ENCODE measurements around the gene RPRD2. TPM values are rescaled to one million over a fixed set of nuclear protein-coding genes. Genes with fewer than 3 reads are reported as not detected.

Gene RPRD2
- total RNA-seq, 1 donor from 2014 or later: 26.0 TPM

DNA sequence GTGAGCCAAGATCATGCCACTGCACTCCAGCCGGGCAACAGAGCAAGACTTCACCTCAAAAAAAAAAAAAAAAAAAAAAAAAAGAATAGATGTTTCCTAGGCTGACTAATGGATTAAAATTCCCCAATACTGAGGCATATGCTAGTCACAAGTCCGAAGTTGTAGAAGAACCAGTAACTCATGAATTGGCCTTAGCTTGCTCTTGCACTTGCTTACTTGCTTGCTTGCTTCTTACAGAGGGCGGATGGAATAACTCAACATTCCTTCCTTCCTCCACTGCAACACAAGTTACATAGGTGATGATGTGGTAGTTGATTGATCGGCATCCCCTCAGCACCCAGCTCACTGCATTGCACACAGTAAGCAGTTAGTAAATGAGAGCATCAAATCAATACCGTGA lies 120.5 kb downstream of the RPRD2 start:
- no peak overlapping the region for H3K9ac ChIP-seq (ENCODE audit: low read length)
- DNase-seq (ENCODE audit: low read depth): peak; percentile 45
- H3K36me3 ChIP-seq (ENCODE audit: insufficient read depth, low read length): peaks cover 4% of the 10 kb centered on the region
- H3K27me3 Mint-ChIP-seq (ENCODE audit: low read depth, unreplicated experiment): no peaks in the 10 kb centered on the region
- no peaks in the 10 kb centered on the region for H3K9me3 ChIP-seq (ENCODE audit: insufficient read depth, low read depth, low read length)
- no peaks in the 10 kb centered on the region for H3K36me3 Mint-ChIP-seq (ENCODE audit: low read depth, unreplicated experiment)
- peak overlapping the region; percentile 8 for H2AFZ ChIP-seq (ENCODE audit: low read depth, low read length)
- no peak for TF ChIP-seq EZH2 (IDR thresholded peaks at IDR 0.05; ENCODE audit: insufficient read depth, low read length)
- no peak for TF ChIP-seq CTCF (IDR thresholded peaks at IDR 0.05; ENCODE audit: insufficient read depth, low read depth, low read length)
- H3K4me1 Mint-ChIP-seq (ENCODE audit: low read depth, unreplicated experiment): peaks cover 2% of the 10 kb centered on the region
- no peak for FAIRE-seq
- no peaks in the 10 kb centered on the region for H3K27me3 ChIP-seq (ENCODE audit: insufficient read depth, low read length)
- no peaks in the 10 kb centered on the region for H3K9me3 Mint-ChIP-seq (ENCODE audit: unreplicated experiment)
- H3K79me2 ChIP-seq (ENCODE audit: insufficient read depth, low read length): peaks cover 14% of the 10 kb centered on the region
- H3K4me1 ChIP-seq (ENCODE audit: insufficient read depth, low read length): peaks cover 7% of the 10 kb centered on the region
- no peak overlapping the region for H3K4me3 ChIP-seq (ENCODE audit: insufficient read depth, low read depth, low read length)
- H3K27ac Mint-ChIP-seq (ENCODE audit: unreplicated experiment): no peak overlapping the region
- H3K4me3 Mint-ChIP-seq (ENCODE audit: unreplicated experiment): no peak overlapping the region
- no peak overlapping the region for H3K27ac ChIP-seq (ENCODE audit: low read depth, low read length)
- peak overlapping the region; percentile 31 for H3K4me2 ChIP-seq (ENCODE audit: low read length)
- H4K20me1 ChIP-seq (ENCODE audit: insufficient read depth, low read length): no peaks in the 10 kb centered on the region

DNA sequence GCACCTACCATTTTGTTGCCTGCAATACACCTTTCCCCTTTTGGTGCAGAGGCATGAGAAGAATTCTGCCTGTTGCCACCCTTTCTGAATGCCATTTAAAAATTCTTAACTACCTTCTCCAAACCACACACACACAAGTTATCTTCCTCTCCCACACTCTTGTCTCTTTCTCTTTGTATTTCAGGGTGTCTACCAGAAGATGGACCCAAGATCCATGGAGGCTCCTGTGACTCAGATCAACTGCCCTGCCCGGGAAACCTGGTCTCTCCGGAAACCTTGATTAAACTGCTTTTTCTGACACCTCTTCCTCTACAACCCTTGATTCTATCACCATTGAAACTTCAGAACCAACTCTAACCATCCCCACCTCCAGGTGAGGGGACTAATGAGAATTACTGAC lies 120.9 kb downstream of the RPRD2 start:
- Histone ChIP-seq H3K9me3 (ENCODE audit: insufficient read depth, low read depth, low read length) (no peaks in the 10 kb centered on the region), H3K27me3 (ENCODE audit: insufficient read depth, low read length) (no peaks in the 10 kb centered on the region), H2AFZ (ENCODE audit: low read depth, low read length) (peak overlapping the region; percentile 8), H3K79me2 (ENCODE audit: insufficient read depth, low read length) (peaks cover 14% of the 10 kb centered on the region), H3K4me3 (ENCODE audit: insufficient read depth, low read depth, low read length) (no peak overlapping the region), H3K4me1 (ENCODE audit: insufficient read depth, low read length) (peaks cover 7% of the 10 kb centered on the region), H3K9ac (ENCODE audit: low read length) (peak overlapping the region; percentile 0), H4K20me1 (ENCODE audit: insufficient read depth, low read length) (no peaks in the 10 kb centered on the region), H3K36me3 (ENCODE audit: insufficient read depth, low read length) (peaks cover 5% of the 10 kb centered on the region), H3K27ac (ENCODE audit: low read depth, low read length) (no peak overlapping the region), H3K4me2 (ENCODE audit: low read length) (peak overlapping the region; percentile 31)
- DNase-seq (ENCODE audit: low read depth) (peak; percentile 21), FAIRE-seq (no peak)
- Mint-ChIP-seq H3K27ac (ENCODE audit: unreplicated experiment) (peak overlapping the region; percentile 42), H3K36me3 (ENCODE audit: low read depth, unreplicated experiment) (no peaks in the 10 kb centered on the region), H3K4me3 (ENCODE audit: unreplicated experiment) (no peak overlapping the region), H3K27me3 (ENCODE audit: low read depth, unreplicated experiment) (no peaks in the 10 kb centered on the region), H3K4me1 (ENCODE audit: low read depth, unreplicated experiment) (peaks cover 1% of the 10 kb centered on the region), H3K9me3 (ENCODE audit: unreplicated experiment) (no peaks in the 10 kb centered on the region)
- no peak for TF ChIP-seq EZH2 (IDR thresholded peaks at IDR 0.05; ENCODE audit: insufficient read depth, low read length)
- TF ChIP-seq CTCF (IDR thresholded peaks at IDR 0.05; ENCODE audit: insufficient read depth, low read depth, low read length): peak; percentile 10

DNA sequence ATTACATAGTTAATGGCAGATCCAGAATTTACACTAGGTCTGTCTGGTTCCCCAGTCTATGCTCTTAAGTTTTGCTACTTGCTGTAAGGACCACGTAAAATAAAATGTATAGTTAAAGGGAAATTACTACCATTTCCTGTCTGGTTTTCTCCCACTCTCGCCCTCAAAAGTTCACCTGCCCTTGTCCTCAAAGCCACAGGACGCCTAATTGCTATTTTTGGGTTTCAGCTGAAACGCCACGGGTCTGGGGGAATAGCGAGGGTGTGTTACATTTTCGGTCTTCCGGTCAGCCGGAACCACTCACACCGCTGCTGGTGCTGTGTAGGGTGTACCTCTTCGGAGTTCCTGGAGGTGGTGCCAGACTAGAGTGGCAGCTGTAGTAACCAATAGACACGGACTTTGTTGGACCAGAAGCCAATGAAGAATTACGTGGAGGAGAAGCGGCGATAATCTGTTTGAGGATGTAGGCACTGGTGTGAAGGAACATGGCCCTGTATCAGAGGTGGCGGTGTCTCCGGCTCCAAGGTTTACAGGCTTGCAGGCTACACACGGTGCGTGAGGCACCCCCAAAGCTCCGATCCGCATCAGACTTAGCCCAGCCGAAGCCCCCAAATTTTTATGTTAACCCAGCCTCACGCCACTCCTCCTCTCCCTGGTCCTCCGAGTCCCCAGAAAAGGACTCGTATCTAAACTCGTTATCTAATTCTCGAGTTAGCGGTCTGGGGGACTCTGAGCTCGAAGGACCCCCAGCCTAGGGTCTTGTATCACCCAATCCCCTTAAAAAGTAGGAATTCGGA lies 123.2 kb downstream of the RPRD2 start, which contains the start of gene TARS2:
Gene TARS2, plus strand, starts transcription at position 454 of the 797 bp plus-strand sequence. Its CDS starts 32 bp downstream, at position 486.
- peak within 1 kb of the TSS; percentile 48 for H3K27ac Mint-ChIP-seq (ENCODE audit: unreplicated experiment)
- no peaks in the 10 kb centered on the region for H3K9me3 Mint-ChIP-seq (ENCODE audit: unreplicated experiment)
- Histone ChIP-seq H3K9me3 (ENCODE audit: insufficient read depth, low read depth, low read length) (no peaks in the 10 kb centered on the region), H3K9ac (ENCODE audit: low read length) (peak within 1 kb of the TSS; percentile 86), H4K20me1 (ENCODE audit: insufficient read depth, low read length) (no peaks in the 10 kb centered on the region), H3K27me3 (ENCODE audit: insufficient read depth, low read length) (no peaks in the 10 kb centered on the region), H2AFZ (ENCODE audit: low read depth, low read length) (peak within 1 kb of the TSS; percentile 82), H3K4me2 (ENCODE audit: low read length) (peak within 1 kb of the TSS; percentile 90), H3K4me1 (ENCODE audit: insufficient read depth, low read length) (peaks cover 7% of the 10 kb centered on the region), H3K4me3 (ENCODE audit: insufficient read depth, low read depth, low read length) (peak within 1 kb of the TSS; percentile 69), H3K27ac (ENCODE audit: low read depth, low read length) (peak within 1 kb of the TSS; percentile 72), H3K36me3 (ENCODE audit: insufficient read depth, low read length) (peaks cover 19% of the 10 kb centered on the region), H3K79me2 (ENCODE audit: insufficient read depth, low read length) (peaks cover 14% of the 10 kb centered on the region)
- H3K4me3 Mint-ChIP-seq (ENCODE audit: unreplicated experiment): peak within 1 kb of the TSS; percentile 96
- H3K27me3 Mint-ChIP-seq (ENCODE audit: low read depth, unreplicated experiment): no peaks in the 10 kb centered on the region
- TF ChIP-seq CTCF (IDR thresholded peaks at IDR 0.05; ENCODE audit: insufficient read depth, low read depth, low read length): no peak
- no peak for FAIRE-seq
- peak; percentile 98 for DNase-seq (ENCODE audit: low read depth)
- H3K4me1 Mint-ChIP-seq (ENCODE audit: low read depth, unreplicated experiment): no peaks in the 10 kb centered on the region
- H3K36me3 Mint-ChIP-seq (ENCODE audit: low read depth, unreplicated experiment): peaks cover 10% of the 10 kb centered on the region

Data from astrocyte (in vitro differentiated cells and primary cell).